ACC112 (cell line): Measurements from ENCODE around the gene RERE.

ENCODE experiments used
- H2AFZ ChIP-seq: fragments of 200-600 bp; sonication (generic); one replicate; pipeline ENCODE4 v1.6.0; 2017; ENCODE audit warnings: antibody characterized with exemption, low read length; ENCODE audit not compliant: unreplicated experiment
- H3K27ac ChIP-seq: fragments of 200-600 bp; sonication (generic); 2 replicates; pipeline ENCODE4 v1.5.1; 2014; ENCODE audit warnings: low read depth, mild to moderate bottlenecking, antibody characterized with exemption, low read length, moderate library complexity
- H3K27me3 ChIP-seq: fragments of 200-600 bp; sonication (generic); 2 replicates; pipeline ENCODE4 v1.6.1; 2014; ENCODE audit warnings: mild to moderate bottlenecking, antibody characterized with exemption, low read length, moderate library complexity, mixed read lengths; ENCODE audit not compliant: insufficient read depth
- H3K36me3 ChIP-seq: fragments of 200-600 bp; sonication (generic); 2 replicates; pipeline ENCODE4 v1.6.1; 2016; ENCODE audit warnings: mild to moderate bottlenecking, antibody characterized with exemption, low read length, moderate library complexity, mixed read lengths; ENCODE audit not compliant: insufficient read depth
- H3K4me1 ChIP-seq: fragments of 200-600 bp; sonication (generic); one replicate; pipeline ENCODE4 v1.6.1; 2016; ENCODE audit warnings: low read length, mixed read lengths; ENCODE audit not compliant: insufficient read depth, unreplicated experiment, control insufficient read depth
- H3K4me3 ChIP-seq: fragments of 200-600 bp; sonication (generic); 2 replicates; pipeline ENCODE4 v1.5.1; 2014; ENCODE audit warnings: mild to moderate bottlenecking, low read depth, low read length
- H3K79me2 ChIP-seq: fragments of 200-600 bp; sonication (generic); one replicate; pipeline ENCODE4 v1.6.0; 2016; ENCODE audit warnings: low read length; ENCODE audit not compliant: control insufficient read depth, unreplicated experiment, insufficient read depth

RERE gene

GRCh38 chr1:8437347-8437746, 380.1 kb downstream of the RERE start:
- Histone ChIP-seq H3K36me3 (no peaks in the 10 kb centered on the region), H3K4me3 (no peak overlapping the region), H3K27ac (no peak overlapping the region), H3K27me3 (no peaks in the 10 kb centered on the region), H2AFZ (no peak overlapping the region), H3K79me2 (no peaks in the 10 kb centered on the region), H3K4me1 (peaks cover 8% of the 10 kb centered on the region)

- Histone ChIP-seq H3K4me1 (peaks cover 8% of the 10 kb centered on the region), H3K27me3 (no peaks in the 10 kb centered on the region), H3K27ac (no peak overlapping the region), H3K79me2 (no peaks in the 10 kb centered on the region), H3K4me3 (no peak overlapping the region), H2AFZ (no peak overlapping the region), H3K36me3 (no peaks in the 10 kb centered on the region)
Measured at GRCh38 chr1:8435569-8436071, 381.8 kb downstream of the RERE start.

GRCh38 chr1:8434101-8434500, 383.3 kb downstream of the RERE start:
- Histone ChIP-seq H3K36me3 (no peaks in the 10 kb centered on the region), H3K4me1 (peaks cover 2% of the 10 kb centered on the region), H2AFZ (no peak overlapping the region), H3K79me2 (no peaks in the 10 kb centered on the region), H3K4me3 (no peak overlapping the region), H3K27me3 (no peaks in the 10 kb centered on the region), H3K27ac (no peak overlapping the region)

- no peaks in the 10 kb centered on the region for H3K27me3 ChIP-seq
- H3K4me1 ChIP-seq = no peaks in the 10 kb centered on the region
- H3K36me3 ChIP-seq = no peaks in the 10 kb centered on the region
- no peak overlapping the region for H2AFZ ChIP-seq
- H3K4me3 ChIP-seq = no peak overlapping the region
- no peaks in the 10 kb centered on the region for H3K79me2 ChIP-seq
- no peak overlapping the region for H3K27ac ChIP-seq
Measured at GRCh38 chr1:8431784-8432183, 385.7 kb downstream of the RERE start.

- H2AFZ ChIP-seq = no peak overlapping the region
- no peak overlapping the region for H3K27ac ChIP-seq
- no peaks in the 10 kb centered on the region for H3K27me3 ChIP-seq
- no peaks in the 10 kb centered on the region for H3K36me3 ChIP-seq
- H3K4me3 ChIP-seq = no peak overlapping the region
- H3K4me1 ChIP-seq = no peaks in the 10 kb centered on the region
- H3K79me2 ChIP-seq = no peaks in the 10 kb centered on the region
Measured at GRCh38 chr1:8431019-8431418, 386.4 kb downstream of the RERE start.

GRCh38 chr1:8430476-8430875, 387.0 kb downstream of the RERE start:
- H3K36me3 ChIP-seq = no peaks in the 10 kb centered on the region
- H2AFZ ChIP-seq = no peak overlapping the region
- H3K4me3 ChIP-seq = no peak overlapping the region
- no peaks in the 10 kb centered on the region for H3K79me2 ChIP-seq
- no peaks in the 10 kb centered on the region for H3K27me3 ChIP-seq
- H3K4me1 ChIP-seq = no peaks in the 10 kb centered on the region
- no peak overlapping the region for H3K27ac ChIP-seq

GRCh38 chr1:8429549-8430110, 387.8 kb downstream of the RERE start:
- no peaks in the 10 kb centered on the region for H3K36me3 ChIP-seq
- no peaks in the 10 kb centered on the region for H3K27me3 ChIP-seq
- H2AFZ ChIP-seq = no peak overlapping the region
- H3K27ac ChIP-seq = no peak overlapping the region
- H3K79me2 ChIP-seq = no peaks in the 10 kb centered on the region
- H3K4me1 ChIP-seq = peaks cover 5% of the 10 kb centered on the region
- H3K4me3 ChIP-seq = no peak overlapping the region

GRCh38 chr1:8428441-8428840, 389.0 kb downstream of the RERE start:
- H3K4me1 ChIP-seq = peaks cover 10% of the 10 kb centered on the region
- no peaks in the 10 kb centered on the region for H3K36me3 ChIP-seq
- no peak overlapping the region for H3K4me3 ChIP-seq
- no peaks in the 10 kb centered on the region for H3K79me2 ChIP-seq
- no peak overlapping the region for H2AFZ ChIP-seq
- no peaks in the 10 kb centered on the region for H3K27me3 ChIP-seq
- no peak overlapping the region for H3K27ac ChIP-seq

GRCh38 chr1:8427986-8428385, 389.5 kb downstream of the RERE start:
- Histone ChIP-seq H3K4me3 (no peak overlapping the region), H3K27ac (no peak overlapping the region), H3K79me2 (peaks cover 4% of the 10 kb centered on the region)

GRCh38 chr1:8427493-8427892, 389.9 kb downstream of the RERE start:
- no peaks in the 10 kb centered on the region for H3K27me3 ChIP-seq
- H3K27ac ChIP-seq = no peak overlapping the region
- peaks cover 10% of the 10 kb centered on the region for H3K4me1 ChIP-seq
- peaks cover 9% of the 10 kb centered on the region for H3K79me2 ChIP-seq
- H3K36me3 ChIP-seq = no peaks in the 10 kb centered on the region
- H3K4me3 ChIP-seq = no peak overlapping the region
- H2AFZ ChIP-seq = no peak overlapping the region

More at GRCh38 chr1:8427986-8428385, 389.5 kb downstream of the RERE start:
- no peak overlapping the region for H2AFZ ChIP-seq
- peaks cover 10% of the 10 kb centered on the region for H3K4me1 ChIP-seq
- H3K27me3 ChIP-seq = no peaks in the 10 kb centered on the region
- H3K36me3 ChIP-seq = no peaks in the 10 kb centered on the region

GRCh38 chr1:8426996-8427395, 390.4 kb downstream of the RERE start:
- Histone ChIP-seq H3K79me2 (peaks cover 14% of the 10 kb centered on the region), H2AFZ (no peak overlapping the region), H3K4me1 (peaks cover 10% of the 10 kb centered on the region), H3K27me3 (no peaks in the 10 kb centered on the region), H3K27ac (no peak overlapping the region), H3K36me3 (no peaks in the 10 kb centered on the region), H3K4me3 (no peak overlapping the region)
